ENCODE measurements around the gene RPTOR.
"Not testable (repeated sequence)": the region's sequence is repeated elsewhere in the genome, so short reads cannot be mapped to it uniquely, and the experiment has no call there.

The RPTOR gene

GRCh38 chr17:80544655-80545498, at the start of gene RPTOR:
Gene RPTOR (plus strand): TSS chr17:80544838. CDS start chr17:80545630, 792 bp downstream.
- peak; percentile 92 for DNase-seq (ENCODE audit: low spot score)

DNA sequence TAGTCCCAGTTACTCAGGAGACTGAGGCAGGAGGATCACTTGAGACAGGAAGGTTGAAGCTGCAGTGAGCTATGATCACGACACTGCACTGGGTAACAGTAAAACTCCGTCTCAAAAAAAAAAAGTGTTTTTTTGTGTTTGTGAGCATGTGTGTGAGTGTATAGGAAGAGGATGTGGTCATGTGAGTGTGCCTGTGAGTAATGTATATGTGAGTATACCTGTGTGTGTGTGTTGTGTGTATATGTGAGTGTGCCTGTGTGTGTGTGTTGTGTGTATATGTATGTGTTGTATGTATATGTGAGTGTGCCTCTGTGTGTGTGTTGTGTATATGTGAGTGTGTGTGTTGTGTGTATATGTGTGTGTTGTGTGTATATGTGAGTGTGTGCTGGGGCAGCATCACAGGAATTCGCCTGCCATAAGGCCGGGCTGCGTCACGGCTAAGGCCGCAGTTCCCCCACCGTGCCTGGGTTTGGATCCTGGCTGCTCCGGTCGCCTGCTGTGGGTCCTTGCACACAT, 46.9 kb upstream of the RPTOR start:
- no peak for DNase-seq (ENCODE audit: low spot score)

GRCh38 chr17:80498242-80498919, 46.3 kb upstream of the RPTOR start:
- no peak for DNase-seq (ENCODE audit: low spot score)

GRCh38 chr17:80498920-80499410, 45.7 kb upstream of the RPTOR start:
- no peak for DNase-seq (ENCODE audit: low spot score)

DNA sequence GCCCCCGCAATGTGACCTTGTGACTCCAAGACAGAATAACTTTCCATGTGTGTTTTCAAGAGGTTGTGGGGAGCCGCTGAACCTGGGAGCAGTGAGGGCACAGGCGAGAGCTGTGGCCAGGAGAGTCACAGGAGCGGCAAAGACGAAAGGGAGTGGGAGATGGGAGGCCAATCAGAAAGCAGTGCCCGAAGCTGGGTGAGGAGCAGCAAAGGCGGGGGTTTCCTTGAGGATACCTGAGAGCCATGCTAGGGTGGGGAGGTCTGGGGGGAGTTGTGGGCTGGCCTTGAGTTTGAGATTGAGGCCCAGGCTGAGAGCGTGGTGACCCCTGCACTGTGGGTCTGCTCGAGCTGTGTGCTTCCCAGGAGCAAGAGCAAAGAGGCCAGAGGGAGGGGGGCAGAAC, 45.1 kb upstream of the RPTOR start:
- DNase-seq (ENCODE audit: low spot score): no peak

DNA sequence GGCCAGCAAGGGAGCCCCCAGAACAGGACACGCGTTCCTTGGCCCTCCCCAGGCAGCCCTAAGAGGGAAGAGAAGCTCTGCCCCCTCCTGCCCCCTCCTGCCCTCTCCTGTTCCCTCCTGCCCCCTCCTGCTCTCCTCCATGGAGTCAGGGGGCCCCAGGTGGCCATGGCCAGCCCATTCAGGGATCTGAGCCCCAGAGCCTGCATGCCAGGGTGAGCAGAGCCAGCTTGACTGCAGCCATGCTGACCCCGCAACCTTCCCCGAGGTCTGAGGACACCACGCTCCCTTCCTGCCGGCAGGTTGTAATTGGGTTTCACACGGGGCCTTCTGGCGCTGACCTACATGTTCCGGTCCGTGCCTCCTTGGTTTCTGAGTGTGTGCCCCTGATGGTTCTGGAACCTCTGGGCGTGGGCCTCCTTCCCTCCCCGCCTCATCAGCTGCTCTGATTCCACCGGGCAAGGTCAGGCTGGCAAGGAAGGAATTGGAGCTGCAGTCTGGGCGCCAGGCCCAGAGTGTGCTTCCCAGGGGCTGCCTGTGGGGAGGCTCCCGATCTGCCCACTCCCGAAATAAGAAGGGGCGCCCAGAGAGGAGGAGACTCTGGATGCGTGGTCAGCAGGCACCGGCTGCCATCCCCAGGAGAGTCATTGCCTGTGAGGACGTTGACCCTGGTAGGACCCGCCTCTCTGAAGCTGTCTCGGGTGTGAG, 44.5 kb upstream of the RPTOR start:
- DNase-seq (ENCODE audit: low spot score): no peak

- DNase-seq (ENCODE audit: low spot score): no peak
These were observed 42.7 kb upstream of the RPTOR start for GRCh38 chr17:80501741-80502577.

- no peak for DNase-seq (ENCODE audit: low spot score)
These were observed 42.1 kb upstream of the RPTOR start for GRCh38 chr17:80502578-80502877.

GRCh38 chr17:80503031-80503430, 41.6 kb upstream of the RPTOR start:
- no peak for DNase-seq (ENCODE audit: low spot score)

- DNase-seq (ENCODE audit: low spot score): no peak
These were observed 40.7 kb upstream of the RPTOR start for GRCh38 chr17:80503921-80504320.

DNA sequence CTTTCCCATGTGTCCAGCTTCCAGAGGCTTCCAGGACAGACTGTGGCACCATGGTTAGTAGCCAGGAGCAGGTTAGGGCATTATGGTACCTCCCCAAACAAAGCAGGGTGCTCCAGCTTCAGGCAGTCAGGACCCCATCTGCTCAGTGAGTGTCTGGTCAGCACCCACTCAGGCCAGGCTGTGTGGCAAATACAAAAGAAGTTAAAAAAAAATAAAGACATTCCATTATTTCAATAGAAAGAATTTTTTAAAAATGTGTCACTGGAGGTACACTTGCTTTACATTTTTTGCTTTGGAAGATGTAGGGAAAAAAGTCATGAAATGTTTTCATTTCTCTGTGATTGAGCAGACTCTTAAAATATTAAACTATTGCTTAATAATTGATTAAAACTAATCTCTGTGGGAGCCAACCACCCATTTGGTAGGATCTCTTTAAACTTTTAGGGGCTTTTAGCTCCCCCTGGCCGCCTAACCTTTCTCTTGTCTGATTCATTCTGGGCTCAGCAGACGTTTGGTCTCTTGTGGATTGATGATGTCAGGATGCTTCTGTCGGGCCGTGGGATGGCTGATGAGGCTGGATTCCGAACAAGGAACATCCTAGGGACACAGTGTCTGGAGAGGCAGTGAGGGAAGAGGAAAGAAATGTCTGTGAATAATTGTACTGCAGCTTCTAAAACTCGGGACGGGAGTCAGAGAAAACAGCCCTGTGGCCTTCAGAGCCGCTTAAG, 39.8 kb upstream of the RPTOR start:
- no peak for DNase-seq (ENCODE audit: low spot score)

GRCh38 chr17:80507177-80507576, 37.5 kb upstream of the RPTOR start:
- DNase-seq (ENCODE audit: low spot score): not testable (repeated sequence)

GRCh38 chr17:80507965-80508364, 36.7 kb upstream of the RPTOR start:
- no peak for DNase-seq (ENCODE audit: low spot score)

DNA sequence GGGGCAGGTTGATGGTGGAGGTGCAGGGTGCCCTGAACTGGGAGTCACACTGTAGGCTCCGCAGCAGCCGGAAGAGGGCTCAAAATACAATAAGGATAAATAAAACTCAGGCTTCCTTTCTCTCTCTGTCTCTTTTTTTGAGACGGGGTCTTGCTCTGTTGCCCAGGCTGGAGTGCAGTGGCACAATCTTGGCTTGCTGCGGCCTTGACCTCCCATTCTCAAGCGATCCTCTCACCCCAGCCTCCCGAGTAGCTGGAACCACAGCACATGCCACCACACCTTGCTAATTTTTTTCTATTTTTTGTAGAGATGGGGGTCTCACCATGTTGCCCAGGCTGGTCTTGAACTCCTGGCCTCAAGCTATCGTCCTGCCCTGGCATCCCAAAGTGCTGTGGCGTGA, 35.3 kb upstream of the RPTOR start:
- no peak for DNase-seq (ENCODE audit: low spot score)

GRCh38 chr17:80510132-80510531, 34.5 kb upstream of the RPTOR start:
- no peak for DNase-seq (ENCODE audit: low spot score)

DNA sequence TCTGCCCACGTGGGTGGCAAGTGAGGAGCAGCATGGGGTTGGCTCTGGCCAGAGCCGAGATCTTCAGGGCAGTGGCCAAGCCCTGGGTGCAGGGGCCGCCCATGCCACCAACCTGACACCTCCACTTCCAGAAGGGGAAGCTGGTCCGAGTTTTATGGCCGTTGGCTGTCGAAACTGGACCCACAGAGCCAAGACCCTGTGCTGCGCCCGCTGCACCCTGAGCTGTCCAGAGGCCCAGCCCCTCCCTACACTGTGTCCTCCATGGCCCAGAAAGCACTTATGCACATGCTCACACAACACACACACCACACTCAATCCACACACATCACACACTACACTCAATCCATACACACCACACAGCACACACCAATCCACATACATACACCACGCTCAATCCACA, 33.9 kb upstream of the RPTOR start:
- DNase-seq (ENCODE audit: low spot score): no peak

DNA sequence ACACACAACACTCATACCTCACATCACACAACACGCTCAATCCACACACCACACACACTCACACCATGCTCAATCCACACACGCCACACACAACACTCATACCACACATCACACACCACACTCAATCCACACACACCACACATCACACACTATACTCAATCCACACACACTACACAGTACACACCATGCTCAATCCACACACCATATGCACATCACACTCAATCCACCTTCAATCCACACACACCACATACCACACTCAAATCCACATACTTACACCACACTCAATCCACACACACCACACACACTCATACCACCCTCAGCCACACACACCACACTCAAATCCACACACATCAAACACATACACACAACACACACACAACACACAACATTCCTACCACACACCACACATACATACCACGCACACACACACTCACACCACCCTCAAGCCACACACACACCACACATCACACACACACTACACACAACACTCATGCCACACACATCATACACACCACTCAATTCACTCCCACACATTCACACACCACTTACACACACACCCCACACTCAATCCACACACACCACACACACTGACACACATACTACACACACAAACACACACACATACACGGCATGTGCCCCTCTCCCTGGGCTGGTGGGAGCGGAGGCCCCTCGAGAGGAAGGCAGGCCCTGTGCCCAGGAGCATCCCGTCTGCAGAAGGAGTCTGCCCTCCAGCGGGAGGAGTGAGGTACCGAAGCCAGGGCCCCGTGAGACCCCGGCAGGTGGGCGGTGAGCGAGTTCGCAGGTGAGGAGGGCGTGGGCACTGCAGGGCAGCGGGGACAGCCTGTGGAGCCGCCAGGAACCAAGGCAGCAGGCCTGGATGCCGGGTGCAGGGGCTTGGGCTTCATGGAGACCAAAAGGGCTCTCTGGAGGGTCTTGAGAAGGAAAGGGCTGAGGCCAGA, 33.1 kb upstream of the RPTOR start:
- no peak for DNase-seq (ENCODE audit: low spot score)

DNA sequence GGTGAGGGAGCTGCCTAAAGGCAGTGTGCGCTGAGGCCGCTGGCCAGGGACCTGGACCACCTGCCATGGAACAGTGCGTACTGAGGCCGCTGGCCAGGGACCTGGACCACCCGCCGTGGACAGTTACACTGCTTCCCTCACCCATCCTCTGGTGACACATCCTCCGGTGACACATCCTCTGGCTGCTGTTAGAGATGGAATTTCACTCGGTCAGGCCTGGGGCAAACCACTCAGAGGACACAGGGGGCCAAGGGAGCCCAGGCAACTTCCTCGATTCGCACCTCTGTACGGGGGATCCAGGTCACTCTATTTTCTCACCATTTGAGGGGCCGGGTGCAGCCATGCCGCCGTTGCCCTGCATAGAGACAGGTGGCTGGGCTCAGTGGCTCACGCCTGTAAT, 32.4 kb upstream of the RPTOR start:
- DNase-seq (ENCODE audit: low spot score): no peak

DNA sequence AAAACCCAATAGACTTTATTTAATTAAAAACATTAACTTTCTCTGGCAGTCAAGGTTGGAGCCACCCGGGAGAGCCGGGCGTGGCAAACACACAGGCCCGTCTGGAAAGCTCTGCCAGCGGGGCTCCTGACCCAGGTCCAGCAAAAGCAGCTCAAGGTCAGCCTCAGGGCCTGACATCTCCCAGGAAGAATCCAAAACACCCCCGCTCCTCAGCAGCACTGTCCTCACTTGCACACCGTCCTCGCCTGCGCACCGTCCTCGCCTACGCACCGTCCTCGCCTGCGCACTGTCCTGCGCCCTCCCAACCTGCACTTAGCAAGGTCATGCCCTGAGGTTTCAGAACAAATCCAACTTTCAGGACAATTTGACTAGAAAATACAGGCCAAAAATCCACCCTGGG, 31.4 kb upstream of the RPTOR start:
- no peak for DNase-seq (ENCODE audit: low spot score)

DNA sequence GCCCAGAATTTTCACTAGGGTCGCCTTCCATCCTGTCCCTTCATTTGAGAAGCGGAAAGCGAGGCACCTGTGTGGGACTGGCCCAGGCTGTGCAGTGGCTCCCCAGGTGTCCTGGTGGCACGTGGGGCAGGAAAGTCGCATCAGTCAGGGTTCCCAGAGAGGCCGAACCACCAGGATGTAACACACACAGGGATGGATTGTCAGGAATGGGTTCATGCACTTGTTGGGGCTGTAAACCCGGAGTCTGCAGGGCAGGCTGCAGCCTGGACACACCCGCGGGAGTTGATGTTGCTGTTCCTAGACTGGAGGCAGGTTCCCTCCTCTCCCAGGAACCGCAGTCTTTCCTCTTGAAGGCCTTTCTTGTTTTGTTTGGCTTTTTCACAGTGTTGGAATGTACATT, 30.7 kb upstream of the RPTOR start:
- DNase-seq (ENCODE audit: low spot score): no peak

All from CD4-positive, alpha-beta T cell treated with Interleukin-2 at 100 ng/mL for 4 hours (primary cell).